ENCODE data around the gene COL6A1.
A peak's percentile ranks its signal among the peaks of the same experiment; 100 is the strongest.
"Not testable (repeated sequence)": the region's sequence is repeated elsewhere in the genome, so short reads cannot be mapped to it uniquely, and the experiment has no call there.

The COL6A1 gene

GRCh38 chr21:45975020-45975666 is 6.4 kb upstream of the COL6A1 start:
- DNase-seq (no peak), ATAC-seq (ENCODE audit: insufficient read depth, low read depth) (no peak)
- no peak overlapping the region for H3K27ac ChIP-seq (ENCODE audit: low read length)
- no peak overlapping the region for H2AFZ ChIP-seq (ENCODE audit: low read depth, low read length)
- no peaks in the 10 kb centered on the region for H4K20me1 ChIP-seq (ENCODE audit: insufficient read depth, low read length)
- TF ChIP-seq CTCF (IDR thresholded peaks at IDR 0.05; ENCODE audit: borderline replicate concordance, extremely low read depth, low read length, poor library complexity, severe bottlenecking) (no peak), EZH2 (IDR thresholded peaks at IDR 0.05; ENCODE audit: borderline replicate concordance, low read depth, low read length, severe bottlenecking) (no peak)
- no peak overlapping the region for H3K4me3 ChIP-seq (ENCODE audit: low read depth in 1 of 2, low read length in 2 of 2)
- H3K79me2 ChIP-seq (ENCODE audit: insufficient read depth, low read length) = no peaks in the 10 kb centered on the region
- peak overlapping the region; percentile 92; the same call in 1 of the 2 replicates for H3K4me2 ChIP-seq (ENCODE audit: insufficient read depth, low read length)
- no peak overlapping the region; the same call in 1 of the 2 replicates for H3K9ac ChIP-seq (ENCODE audit: low read depth, low read length)
- no peaks in the 10 kb centered on the region for H3K9me3 ChIP-seq (ENCODE audit: insufficient read depth, low read length, severe bottlenecking)
- peaks cover 22% of the 10 kb centered on the region for H3K4me1 ChIP-seq (ENCODE audit: insufficient read depth, low read length)
- H3K36me3 ChIP-seq (ENCODE audit: insufficient read depth, low read length) = no peaks in the 10 kb centered on the region
- no peaks in the 10 kb centered on the region for H3K27me3 ChIP-seq (ENCODE audit: insufficient read depth, low read length, poor library complexity)

DNA sequence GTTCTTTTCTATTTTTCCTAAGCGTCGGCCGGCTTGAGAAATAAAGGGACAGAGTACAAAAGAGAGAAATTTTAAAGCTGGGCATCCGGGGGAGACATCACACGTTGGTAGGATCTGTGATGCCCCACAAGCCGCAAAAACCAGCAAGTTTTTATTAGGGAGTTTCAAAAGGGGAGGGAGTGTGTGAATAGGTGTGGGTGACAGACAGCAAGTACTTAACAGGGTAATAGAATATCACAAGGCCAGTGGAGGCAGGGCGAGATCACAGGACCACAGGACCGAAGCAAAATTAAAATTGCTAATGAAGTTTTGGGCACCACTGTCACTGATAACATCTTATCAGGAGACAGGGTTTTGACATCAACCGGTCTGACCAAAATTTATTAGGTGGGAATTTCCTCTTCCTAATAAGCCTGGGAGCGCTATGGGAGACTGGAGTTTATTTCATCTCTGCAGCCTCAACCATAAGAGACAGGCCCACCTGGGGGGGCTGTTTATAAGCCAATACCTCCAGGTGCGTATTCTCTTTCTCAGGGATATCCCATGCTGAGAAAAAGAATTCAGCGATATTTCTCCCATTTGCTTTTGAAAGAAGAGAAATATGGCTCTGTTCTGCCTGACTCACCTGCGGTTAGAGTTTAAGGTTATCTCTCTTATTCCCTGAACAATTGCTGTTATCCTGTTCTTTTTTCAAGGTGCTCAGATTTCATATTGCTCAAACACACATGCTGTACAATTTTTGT is 5.7 kb upstream of the COL6A1 start:
- ATAC-seq (ENCODE audit: insufficient read depth, low read depth); H4K20me1 ChIP-seq (ENCODE audit: insufficient read depth, low read length); H3K4me3 ChIP-seq (ENCODE audit: low read depth in 1 of 2, low read length in 2 of 2); H3K9ac ChIP-seq (ENCODE audit: low read depth, low read length); H3K79me2 ChIP-seq (ENCODE audit: insufficient read depth, low read length); H3K36me3 ChIP-seq (ENCODE audit: insufficient read depth, low read length); H2AFZ ChIP-seq (ENCODE audit: low read depth, low read length); H3K27me3 ChIP-seq (ENCODE audit: insufficient read depth, low read length, poor library complexity); H3K27ac ChIP-seq (ENCODE audit: low read length); DNase-seq; H3K4me2 ChIP-seq (ENCODE audit: insufficient read depth, low read length); H3K9me3 ChIP-seq (ENCODE audit: insufficient read depth, low read length, severe bottlenecking): not testable (repeated sequence)
- peaks cover 27% of the 10 kb centered on the region for H3K4me1 ChIP-seq (ENCODE audit: insufficient read depth, low read length)

GRCh38 chr21:45976701-45977311 is 4.8 kb upstream of the COL6A1 start:
- no peak overlapping the region for H3K4me2 ChIP-seq (ENCODE audit: insufficient read depth, low read length)
- peaks cover 35% of the 10 kb centered on the region for H3K4me1 ChIP-seq (ENCODE audit: insufficient read depth, low read length)
- H3K4me3 ChIP-seq (ENCODE audit: low read depth in 1 of 2, low read length in 2 of 2) = no peak overlapping the region
- no peak overlapping the region for H3K9ac ChIP-seq (ENCODE audit: low read depth, low read length)
- H3K27ac ChIP-seq (ENCODE audit: low read length) = no peak overlapping the region
- H2AFZ ChIP-seq (ENCODE audit: low read depth, low read length) = no peak overlapping the region
- H4K20me1 ChIP-seq (ENCODE audit: insufficient read depth, low read length) = no peaks in the 10 kb centered on the region
- H3K9me3 ChIP-seq (ENCODE audit: insufficient read depth, low read length, severe bottlenecking) = no peaks in the 10 kb centered on the region
- ATAC-seq (ENCODE audit: insufficient read depth, low read depth) (no peak), DNase-seq (no peak)
- no peaks in the 10 kb centered on the region for H3K36me3 ChIP-seq (ENCODE audit: insufficient read depth, low read length)
- H3K79me2 ChIP-seq (ENCODE audit: insufficient read depth, low read length) = no peaks in the 10 kb centered on the region
- no peaks in the 10 kb centered on the region for H3K27me3 ChIP-seq (ENCODE audit: insufficient read depth, low read length, poor library complexity)
- TF ChIP-seq EZH2 (IDR thresholded peaks at IDR 0.05; ENCODE audit: borderline replicate concordance, low read depth, low read length, severe bottlenecking) = no peak
- no peak for TF ChIP-seq CTCF (IDR thresholded peaks at IDR 0.05; ENCODE audit: borderline replicate concordance, extremely low read depth, low read length, poor library complexity, severe bottlenecking)

DNA sequence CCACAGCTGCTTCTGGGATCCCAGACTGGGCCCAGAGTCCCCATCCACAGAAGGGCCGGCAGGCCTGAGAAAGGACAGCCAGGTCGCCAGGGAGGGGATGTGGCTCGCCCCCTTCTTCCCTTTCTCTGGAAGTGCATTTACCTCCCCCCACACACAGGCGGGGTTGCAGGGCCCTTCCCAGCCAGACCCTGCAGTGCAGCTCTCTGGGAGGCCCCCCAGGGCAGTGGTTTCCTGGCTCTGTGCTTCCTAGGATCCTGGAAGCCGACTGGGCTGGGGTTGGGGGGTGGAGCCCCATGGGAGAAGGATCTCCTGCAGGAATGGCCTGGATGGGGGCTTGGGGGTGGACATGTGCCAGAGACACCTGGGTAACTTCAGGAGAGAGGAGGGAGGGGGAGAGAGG is 4.2 kb upstream of the COL6A1 start:
- H3K79me2 ChIP-seq (ENCODE audit: insufficient read depth, low read length) = no peaks in the 10 kb centered on the region

More for the DNA sequence above, 4.2 kb upstream of the COL6A1 start:
- Histone ChIP-seq H3K27me3 (ENCODE audit: insufficient read depth, low read length, poor library complexity) (no peaks in the 10 kb centered on the region), H3K4me3 (ENCODE audit: low read depth in 1 of 2, low read length in 2 of 2) (no peak overlapping the region), H2AFZ (ENCODE audit: low read depth, low read length) (no peak overlapping the region), H3K36me3 (ENCODE audit: insufficient read depth, low read length) (no peaks in the 10 kb centered on the region), H3K9ac (ENCODE audit: low read depth, low read length) (no peak overlapping the region), H3K27ac (ENCODE audit: low read length) (no peak overlapping the region), H3K9me3 (ENCODE audit: insufficient read depth, low read length, severe bottlenecking) (no peaks in the 10 kb centered on the region), H3K4me2 (ENCODE audit: insufficient read depth, low read length) (no peak overlapping the region), H4K20me1 (ENCODE audit: insufficient read depth, low read length) (no peaks in the 10 kb centered on the region), H3K4me1 (ENCODE audit: insufficient read depth, low read length) (peaks cover 37% of the 10 kb centered on the region)
- no peak for ATAC-seq (ENCODE audit: insufficient read depth, low read depth)
- no peak for DNase-seq
- no peak for TF ChIP-seq EZH2 (IDR thresholded peaks at IDR 0.05; ENCODE audit: borderline replicate concordance, low read depth, low read length, severe bottlenecking)
- no peak for TF ChIP-seq CTCF (IDR thresholded peaks at IDR 0.05; ENCODE audit: borderline replicate concordance, extremely low read depth, low read length, poor library complexity, severe bottlenecking)
